DOHH2 (cell line): ENCODE data around the gene TRIP4.
A peak's percentile ranks its signal among the peaks of the same experiment; 100 is the strongest.

Experiments used
- H3F3A ChIP-seq: fragments of 200-600 bp; sonication (generic), shearing (Covaris generic); 2 replicates; pipeline ENCODE4 v1.6.0; 2016; ENCODE audit warnings: antibody characterized with exemption, mild to moderate bottlenecking; ENCODE audit not compliant: control insufficient read depth, insufficient read depth
- H3K27ac ChIP-seq: fragments of 200-600 bp; sonication (generic); 2 replicates; pipeline ENCODE4 v1.5.1; 2014; ENCODE audit warnings: low read depth, mild to moderate bottlenecking, low read length, moderate library complexity
- H3K27me3 ChIP-seq: fragments of 200-600 bp; sonication (generic); 2 replicates; pipeline ENCODE4 v1.6.1; 2014; ENCODE audit warnings: mild to moderate bottlenecking, low read length, mixed read lengths; ENCODE audit not compliant: control insufficient read depth
- H3K36me3 ChIP-seq: fragments of 200-600 bp; sonication (generic); 2 replicates; pipeline ENCODE4 v1.6.1; 2014; ENCODE audit warnings: mild to moderate bottlenecking, low read length, moderate library complexity, mixed read lengths; ENCODE audit not compliant: control insufficient read depth
- H3K4me1 ChIP-seq: fragments of 200-600 bp; sonication (generic); 2 replicates; pipeline ENCODE4 v1.6.1; 2014; ENCODE audit warnings: mild to moderate bottlenecking, low read length, mixed read lengths; ENCODE audit not compliant: control insufficient read depth
- H3K4me2 ChIP-seq: fragments of 200-600 bp; sonication (generic); 2 replicates; pipeline ENCODE4 v1.6.0; 2014; ENCODE audit warnings: mild to moderate bottlenecking, low read length, moderate library complexity
- H3K4me3 ChIP-seq: fragments of 200-600 bp; sonication (generic); 2 replicates; pipeline ENCODE4 v1.5.1; 2014; ENCODE audit warnings: mild to moderate bottlenecking, low read length, mixed read lengths
- H3K79me2 ChIP-seq: fragments of 200-600 bp; sonication (generic); 2 replicates; pipeline ENCODE4 v1.6.1; 2014; ENCODE audit warnings: mild to moderate bottlenecking, low read length, mixed read lengths; ENCODE audit not compliant: control insufficient read depth
- H3K9me2 ChIP-seq: fragments of 200-600 bp; sonication (generic); replicated peaks from 2 replicates; pipeline ENCODE4 v1.6.1; 2014; ENCODE audit warnings: mild to moderate bottlenecking, low read length, mixed read lengths; ENCODE audit not compliant: control insufficient read depth
- H3K9me3 ChIP-seq: fragments of 200-600 bp; sonication (generic); 2 replicates; pipeline ENCODE4 v1.6.1; 2014; ENCODE audit warnings: antibody characterized with exemption, low read length, mixed read lengths; ENCODE audit not compliant: control insufficient read depth, insufficient read depth
- H4K20me1 ChIP-seq: fragments of 200-600 bp; sonication (generic); 2 replicates; pipeline ENCODE4 v1.6.0; 2014; ENCODE audit warnings: low read depth, mild to moderate bottlenecking, antibody characterized with exemption, low read length, moderate library complexity; ENCODE audit not compliant: control insufficient read depth, insufficient read depth
- EZH2phosphoT487 ChIP-seq: fragments of 200-600 bp; sonication (generic); IDR thresholded peaks from 2 replicates; pipeline ENCODE4 v1.6.1; 2017; ENCODE audit warnings: borderline replicate concordance, mild to moderate bottlenecking, antibody characterized with exemption, low read length, moderate library complexity, mixed read lengths
- TF ChIP-seq, protein P1 (sequence below): fragments of 200-600 bp; sonication (generic); IDR thresholded peaks from one replicate; pipeline ENCODE4 v1.5.1; 2014; ENCODE audit warnings: antibody characterized with exemption, mild to moderate bottlenecking, low read depth, low read length; ENCODE audit not compliant: poor library complexity, severe bottlenecking

TRIP4 gene

DNA sequence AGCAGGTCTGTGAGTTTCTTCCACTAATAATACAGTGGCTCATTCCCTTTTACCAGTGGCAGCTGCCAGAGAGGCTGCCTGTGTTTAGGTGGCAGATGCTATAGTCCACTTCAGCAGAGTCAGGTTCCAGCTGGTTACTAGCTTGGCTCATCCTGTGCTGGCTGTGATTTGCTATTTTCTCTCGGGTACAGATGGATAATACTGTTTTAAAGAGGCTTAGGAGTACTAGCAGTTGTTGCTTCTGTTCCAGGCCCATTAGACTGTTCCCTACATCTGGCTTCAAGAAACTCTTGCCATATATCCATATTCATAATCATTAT is 113.7 kb downstream of the TRIP4 start:
- Histone ChIP-seq H3K4me3 (no peak overlapping the region), H3F3A (no peaks in the 10 kb centered on the region), H3K9me2 (no peaks in the 10 kb centered on the region), H3K27me3 (no peaks in the 10 kb centered on the region), H3K4me2 (no peak overlapping the region), H3K79me2 (peaks cover 31% of the 10 kb centered on the region), H3K27ac (no peak overlapping the region), H3K36me3 (peaks cover 36% of the 10 kb centered on the region), H3K9me3 (no peaks in the 10 kb centered on the region), H4K20me1 (peaks cover 8% of the 10 kb centered on the region; the same call in 1 of the 2 replicates), H3K4me1 (peaks cover 28% of the 10 kb centered on the region)
- TF ChIP-seq, protein P1, sequence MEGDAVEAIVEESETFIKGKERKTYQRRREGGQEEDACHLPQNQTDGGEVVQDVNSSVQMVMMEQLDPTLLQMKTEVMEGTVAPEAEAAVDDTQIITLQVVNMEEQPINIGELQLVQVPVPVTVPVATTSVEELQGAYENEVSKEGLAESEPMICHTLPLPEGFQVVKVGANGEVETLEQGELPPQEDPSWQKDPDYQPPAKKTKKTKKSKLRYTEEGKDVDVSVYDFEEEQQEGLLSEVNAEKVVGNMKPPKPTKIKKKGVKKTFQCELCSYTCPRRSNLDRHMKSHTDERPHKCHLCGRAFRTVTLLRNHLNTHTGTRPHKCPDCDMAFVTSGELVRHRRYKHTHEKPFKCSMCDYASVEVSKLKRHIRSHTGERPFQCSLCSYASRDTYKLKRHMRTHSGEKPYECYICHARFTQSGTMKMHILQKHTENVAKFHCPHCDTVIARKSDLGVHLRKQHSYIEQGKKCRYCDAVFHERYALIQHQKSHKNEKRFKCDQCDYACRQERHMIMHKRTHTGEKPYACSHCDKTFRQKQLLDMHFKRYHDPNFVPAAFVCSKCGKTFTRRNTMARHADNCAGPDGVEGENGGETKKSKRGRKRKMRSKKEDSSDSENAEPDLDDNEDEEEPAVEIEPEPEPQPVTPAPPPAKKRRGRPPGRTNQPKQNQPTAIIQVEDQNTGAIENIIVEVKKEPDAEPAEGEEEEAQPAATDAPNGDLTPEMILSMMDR, result no peak
- TF ChIP-seq EZH2phosphoT487, result no peak

DNA sequence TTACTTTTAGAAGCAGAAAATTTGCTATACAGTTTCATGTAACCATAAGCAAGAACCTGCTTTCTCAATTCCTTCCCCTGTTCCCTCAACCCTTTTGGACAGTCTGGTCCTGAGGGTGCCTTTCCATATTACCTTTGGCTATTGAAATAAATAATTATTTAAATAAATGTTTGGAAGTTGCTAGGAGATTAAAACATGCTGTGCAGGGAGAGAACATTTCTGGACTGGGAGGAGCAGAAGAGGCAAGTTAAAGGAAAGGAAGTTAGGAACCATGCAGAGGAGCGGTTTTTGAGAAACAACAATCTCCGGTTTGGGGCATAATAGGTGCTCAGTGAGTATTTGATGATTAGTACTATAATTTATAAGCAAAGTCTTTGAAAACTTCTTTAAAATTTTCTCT is 114.5 kb downstream of the TRIP4 start:
- H3K27ac ChIP-seq, result no peak overlapping the region
- no peak overlapping the region for H3K4me3 ChIP-seq
- no peak overlapping the region for H3K4me2 ChIP-seq
- no peaks in the 10 kb centered on the region for H3F3A ChIP-seq
- H3K9me3 ChIP-seq, result no peaks in the 10 kb centered on the region
- H3K27me3 ChIP-seq, result no peaks in the 10 kb centered on the region
- peaks cover 13% of the 10 kb centered on the region; the same call in 1 of the 2 replicates for H4K20me1 ChIP-seq
- peaks cover 36% of the 10 kb centered on the region for H3K36me3 ChIP-seq
- H3K9me2 ChIP-seq, result no peaks in the 10 kb centered on the region
- TF ChIP-seq, protein P1, result no peak
- TF ChIP-seq EZH2phosphoT487, result no peak
- peaks cover 36% of the 10 kb centered on the region for H3K79me2 ChIP-seq
- peaks cover 34% of the 10 kb centered on the region for H3K4me1 ChIP-seq

DNA sequence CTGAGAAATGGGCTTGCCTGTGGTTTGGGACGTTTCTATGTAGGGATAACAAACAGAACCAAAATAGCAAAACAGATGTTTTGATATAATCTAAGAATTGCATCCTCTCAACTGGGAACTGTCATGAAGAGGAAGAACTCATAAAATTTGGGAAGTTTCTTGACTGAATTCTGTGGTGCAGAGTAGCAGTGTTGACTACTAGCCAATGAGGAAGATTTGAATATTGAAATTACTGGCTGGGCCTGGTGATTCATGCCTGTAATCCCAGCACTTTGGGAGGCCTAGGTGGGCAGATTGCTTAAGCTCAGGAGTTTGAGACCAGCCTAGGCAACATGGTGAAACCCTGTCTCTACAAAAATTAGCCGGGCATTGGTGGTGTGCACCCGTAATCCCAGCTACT is 114.9 kb downstream of the TRIP4 start:
- peak overlapping the region; percentile 15; the same call in 1 of the 2 replicates for H3K4me2 ChIP-seq
- H3K79me2 ChIP-seq, result peaks cover 37% of the 10 kb centered on the region
- peaks cover 13% of the 10 kb centered on the region for H4K20me1 ChIP-seq
- H3K9me3 ChIP-seq, result no peaks in the 10 kb centered on the region
- no peak overlapping the region for H3K27ac ChIP-seq
- H3K4me1 ChIP-seq, result peaks cover 38% of the 10 kb centered on the region
- H3K9me2 ChIP-seq, result no peaks in the 10 kb centered on the region
- 0 out of 2 replicates have a peak, but pooled peaks cover 2% of the 10 kb centered on the region for H3F3A ChIP-seq
- TF ChIP-seq, protein P1, result no peak
- no peak for TF ChIP-seq EZH2phosphoT487
- H3K4me3 ChIP-seq, result no peak overlapping the region
- H3K27me3 ChIP-seq, result no peaks in the 10 kb centered on the region
- peaks cover 36% of the 10 kb centered on the region for H3K36me3 ChIP-seq

DNA sequence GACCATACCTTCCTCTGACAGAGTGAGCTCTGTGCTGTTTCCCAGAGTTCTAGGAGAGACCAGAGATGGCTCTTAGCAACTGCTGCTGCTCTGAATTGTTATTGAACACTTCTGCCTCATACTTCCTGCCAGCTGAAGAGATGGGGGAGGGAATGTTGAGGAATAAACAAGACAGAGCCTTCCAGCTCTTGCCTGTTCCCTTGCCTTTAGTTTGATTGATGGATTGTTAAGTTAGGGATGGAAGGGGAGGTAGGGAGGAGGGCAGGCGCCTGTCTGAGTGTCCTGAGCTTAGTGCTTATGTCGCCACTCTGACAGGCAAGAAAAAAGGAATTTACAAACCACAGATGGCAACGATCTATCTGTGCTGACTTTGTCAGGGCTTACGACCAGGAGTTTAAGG is 115.6 kb downstream of the TRIP4 start:
- Histone ChIP-seq H4K20me1 (peaks cover 14% of the 10 kb centered on the region), H3K9me3 (no peaks in the 10 kb centered on the region), H3K36me3 (peaks cover 36% of the 10 kb centered on the region), H3K27ac (no peak overlapping the region), H3F3A (0 out of 2 replicates have a peak, but pooled peaks cover 2% of the 10 kb centered on the region), H3K9me2 (no peaks in the 10 kb centered on the region), H3K79me2 (peaks cover 44% of the 10 kb centered on the region), H3K4me2 (peak overlapping the region; percentile 15), H3K4me3 (no peak overlapping the region), H3K27me3 (no peaks in the 10 kb centered on the region), H3K4me1 (peaks cover 45% of the 10 kb centered on the region)
- TF ChIP-seq EZH2phosphoT487, result no peak
- TF ChIP-seq, protein P1, result no peak
